K562 (cell line): ENCODE measurements around the gene MFSD12. TPM values are rescaled to one million over a fixed set of nuclear protein-coding genes. Genes with fewer than 3 reads are reported as not detected.

Experiments
- ATAC-seq: fragments of 200-7000 bp; cut with Tn5 transposase; 3 replicates; pipeline ENCODE4 v1.9.1; 2020; ENCODE audit warnings: moderate library complexity
- BruUV-seq: library from RNA; stranded (reverse); fragments of 400-500 nt; replicated peaks from 2 replicates; lab custom pipeline; 2021; lab: Mats Ljungman, UMichigan
- CTCF ChIA-PET: fragments of 300-600 bp; formaldehyde crosslinking; extraction: SDS; loops from one replicate; lab custom pipeline; 2021; ENCODE audit warnings: low intra/inter-chr PET ratio; lab: Yijun Ruan, JAX
- POLR2A ChIA-PET: fragments of 300-600, 350-650 bp; sonication (Branson Sonifier 250); formaldehyde crosslinking; extraction: SDS; loops from one replicate; lab custom pipeline; 2021; ENCODE audit warnings: antibody characterized with exemption, inconsistent platforms; lab: Yijun Ruan, JAX
- DNase-seq, 4 experiments: peaks; one replicate each; pipeline versions ENCODE4 v3.0.0 to v3.0.0-alpha.2; 2011 to 2018; ENCODE audit warnings: low spot score in 3 of 4, mixed read lengths in 3 of 4; ENCODE audit errors: extremely low read depth in 1 of 4
- FAIRE-seq: peaks from 2 replicates; lab custom pipeline; 2011; peaks lifted over from hg19 to GRCh38; lab: Jason Lieb, UNC
- H2AFZ ChIP-seq: 2 replicates; pipeline ENCODE4 v1.6.0; 2011; ENCODE audit warnings: low read depth, low read length, control low read depth, inconsistent platforms
- H3K27ac ChIP-seq: fragments of 200-600 bp; 3 replicates; pipeline ENCODE4 v1.8.0; 2011; ENCODE audit warnings: low read depth, mild to moderate bottlenecking, control low read depth, inconsistent platforms, low read length, moderate library complexity, mixed read lengths; ENCODE audit errors: extremely low read depth
- H3K27me3 ChIP-seq, 2 experiments: fragments of 300-600 bp in 1 of 2; 2 replicates in 1 of 2; 3 replicates in 1 of 2; pipeline versions ENCODE4 v1.6.0 to v1.8.0; 2011; ENCODE audit warnings: inconsistent platforms in 2 of 2, low read length in 2 of 2, mild to moderate bottlenecking in 1 of 2, mixed read lengths in 1 of 2, moderate library complexity in 1 of 2; ENCODE audit not compliant: control insufficient read depth in 2 of 2, insufficient read depth in 2 of 2
- H3K36me3 ChIP-seq: fragments of 300-600 bp; 3 replicates; pipeline ENCODE4 v1.8.0; 2011; ENCODE audit warnings: mild to moderate bottlenecking, low read length, inconsistent platforms; ENCODE audit not compliant: control insufficient read depth, insufficient read depth
- H3K4me1 ChIP-seq, 2 experiments: fragments of 200-600 bp in 1 of 2; replicated peaks in 1 of 2; 2 replicates in 1 of 2; 3 replicates in 1 of 2; pipeline versions ENCODE4 v1.5.1 to v1.8.0; 2011; ENCODE audit warnings: inconsistent platforms in 2 of 2, low read length in 2 of 2, mild to moderate bottlenecking in 1 of 2, mixed read lengths in 1 of 2, moderate library complexity in 1 of 2; ENCODE audit not compliant: control insufficient read depth in 2 of 2, insufficient read depth in 2 of 2
- H3K4me2 ChIP-seq: 2 replicates; pipeline ENCODE4 v1.6.1; 2011; ENCODE audit warnings: low read length, control low read depth, inconsistent platforms, mixed read lengths; ENCODE audit not compliant: insufficient read depth
- H3K4me3 ChIP-seq: fragments of 200-600 bp; sonication (generic), shearing (Covaris generic); 2 replicates; pipeline ENCODE4 v1.5.1; 2016; ENCODE audit warnings: control low read depth, inconsistent platforms
- H3K79me2 ChIP-seq: fragments of 200-600 bp; 3 replicates; pipeline ENCODE4 v1.8.0; 2011; ENCODE audit warnings: low read length, inconsistent platforms; ENCODE audit not compliant: control insufficient read depth, insufficient read depth
- H3K9ac ChIP-seq, 2 experiments: 2 replicates each; pipeline versions ENCODE4 v1.6.0 to v1.6.1; 2011; ENCODE audit warnings: low read depth in 2 of 2, low read length in 2 of 2, control low read depth in 1 of 2, inconsistent platforms in 1 of 2, mild to moderate bottlenecking in 1 of 2, mixed read lengths in 1 of 2; ENCODE audit not compliant: insufficient read depth in 1 of 2
- H3K9me1 ChIP-seq: one replicate; pipeline ENCODE4 v1.6.0; 2011; ENCODE audit warnings: inconsistent platforms, mild to moderate bottlenecking, low read length, moderate library complexity; ENCODE audit not compliant: control insufficient read depth, insufficient read depth
- H3K9me3 ChIP-seq: replicated peaks from 2 replicates; pipeline ENCODE4 v1.5.1; 2011; ENCODE audit warnings: low read depth, low read length, inconsistent platforms; ENCODE audit not compliant: control insufficient read depth, insufficient read depth
- H4K20me1 ChIP-seq: replicated peaks from 2 replicates; pipeline ENCODE4 v1.6.1; 2011; ENCODE audit warnings: low read length, inconsistent platforms, mixed read lengths; ENCODE audit not compliant: control insufficient read depth, insufficient read depth
- CBX3 ChIP-seq, 2 experiments: IDR thresholded peaks; 1 replicate in 1 of 2; 2 replicates in 1 of 2; pipeline ENCODE4 v1.6.1; 2012; ENCODE audit warnings: inconsistent platforms in 2 of 2, low read length in 2 of 2, borderline replicate concordance in 1 of 2, control low read depth in 1 of 2
- ELF1 ChIP-seq: fragments of 200-800 bp; sonication (Bioruptor generic); IDR thresholded peaks from 2 replicates; pipeline ENCODE4 v1.6.1; 2016; ENCODE audit warnings: missing genetic modification characterization, missing compliant biosample characterization
- MCM7 ChIP-seq, 2 experiments: fragments of 450-650 bp; IDR thresholded peaks; 2 replicates each; pipeline ENCODE4 v1.6.1; 2016 to 2018
- PCBP2 ChIP-seq: fragments of 200-400 bp; formaldehyde crosslinking; IDR thresholded peaks from 2 replicates; pipeline ENCODE4 v1.6.1; 2018; ENCODE audit warnings: low read length, low read depth, mild to moderate bottlenecking, moderate library complexity; ENCODE audit not compliant: poor library complexity, severe bottlenecking
- PHB2 ChIP-seq: fragments of 450-650 bp; IDR thresholded peaks from 2 replicates; pipeline ENCODE4 v1.6.1; 2017; ENCODE audit warnings: low read depth
- PHF20 ChIP-seq: fragments of 450-650 bp; IDR thresholded peaks from 2 replicates; pipeline ENCODE4 v1.6.1; 2018; ENCODE audit not compliant: partially characterized antibody
- POLR3A ChIP-seq: IDR thresholded peaks from 2 replicates; pipeline ENCODE4 v1.6.1; 2011; ENCODE audit warnings: borderline replicate concordance, mild to moderate bottlenecking, moderate library complexity; ENCODE audit not compliant: insufficient read length, insufficient read depth; ENCODE audit errors: extremely low read depth
- TSHZ1 ChIP-seq: fragments of 250-450 bp; sonication (Bioruptor Pico); IDR thresholded peaks from 2 replicates; pipeline ENCODE4 v1.4.0; 2020; ENCODE audit warnings: mild to moderate bottlenecking, moderate library complexity
- UBTF ChIP-seq, 2 experiments: IDR thresholded peaks; 2 replicates each; pipeline ENCODE4 v1.6.1; 2012; ENCODE audit warnings: improper control_type of control experiment in 2 of 2, low read depth in 2 of 2, low read length in 2 of 2, borderline replicate concordance in 1 of 2
- ZC3H8 ChIP-seq: fragments of 450-650 bp; IDR thresholded peaks from 2 replicates; pipeline ENCODE4 v1.6.1; 2017
- ZNF232 ChIP-seq: sonication (generic); formaldehyde crosslinking; IDR thresholded peaks from 2 replicates; pipeline ENCODE4 v1.8.0; 2022; ENCODE audit warnings: mild to moderate bottlenecking, missing genetic modification reagents
- ZNF639 ChIP-seq, 2 experiments: fragments of 200-800 bp in 1 of 2; sonication (Bioruptor generic) in 1 of 2; sonication (generic) in 1 of 2; formaldehyde crosslinking in 1 of 2; IDR thresholded peaks in 1 of 2; conservative IDR thresholded peaks in 1 of 2; 2 replicates each; pipeline versions ENCODE4 v1.5.0 to v1.6.1; 2016 to 2020; ENCODE audit warnings: missing compliant biosample characterization in 1 of 2, missing genetic modification characterization in 1 of 2, missing genetic modification reagents in 1 of 2
- WGBS: fragments of 100-300 bp; shearing (Covaris generic); methylation state at CpG from one replicate; pipeline ENCODE4 v1.1.6; 2016; ENCODE audit warnings: low coverage, mixed read lengths; ENCODE audit not compliant: insufficient coverage; ENCODE audit errors: missing lambda C conversion rate; 5-methylcytosine and 5-hydroxymethylcytosine counted together
- in situ Hi-C: fragments of 300-500 bp; cut with MboI; formaldehyde crosslinking; loops from 4 replicates; pipeline ENCODE4 v1.15.0; 2018; ENCODE audit warnings: inconsistent platforms, mixed read lengths
- intact Hi-C: fragments of 100-400 bp; cut with micrococcal nuclease; formaldehyde crosslinking; loops from 2 replicates; pipeline ENCODE4 v1.14.2; 2022
- polyA plus RNA-seq, 8 experiments: library from polyadenylated mRNA; depleted of rRNA in 4 of 8; stranded (reverse) in 5 of 8; unstranded in 3 of 8; fragments of >200 nt; fragmentation: Nextera tagmentation in 2 of 8; fragmentation: Illumina TruSeq in 1 of 8; extraction: Ambion mirVana in 2 of 8; extraction: Trizol in 1 of 8; gene quantifications; 2 replicates each; pipeline versions ENCODE4 v1.2.1 to v1.2.3, GENCODE V29; 2011 to 2014; ENCODE audit warnings: inconsistent platforms in 1 of 8, missing spikeins in 1 of 8
- total RNA-seq, 7 experiments: library from RNA; depleted of rRNA in 6 of 7; stranded (reverse); fragments of >200 nt in 6 of 7; fragmentation: Illumina TruSeq in 2 of 7; extraction: Trizol in 2 of 7; gene quantifications; 2 replicates each; pipeline versions ENCODE4 v1.2.1 to v1.2.3, GENCODE V29; 2011 to 2021; ENCODE audit warnings: low replicate concordance in 1 of 7

The MFSD12 gene
- total and polyA plus RNA-seq, 9 of the 15 experiments (the other 6 are each of a cell fraction or from before 2014, with no cell fraction given), result 0.69 to 112 (median 31.8) TPM

DNA sequence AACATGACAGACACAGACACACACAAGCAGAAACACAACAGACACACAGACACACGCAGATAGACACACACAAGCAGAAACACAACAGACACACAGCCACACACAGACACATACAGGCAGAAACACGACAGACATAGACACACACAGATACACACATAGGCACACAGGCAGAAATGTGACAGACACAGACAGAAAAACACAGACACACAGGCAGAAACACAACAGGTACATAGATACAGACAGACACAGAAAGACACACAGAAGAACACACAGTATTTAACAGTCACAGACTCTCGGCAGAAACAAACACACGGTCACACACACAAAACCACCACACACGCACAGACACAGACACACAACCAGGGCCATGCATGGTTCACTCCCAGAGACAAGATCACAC is 48.4 kb upstream of the MFSD12 start (continued):
- TF ChIP-seq UBTF (IDR thresholded peaks at IDR 0.05; ENCODE audit: borderline replicate concordance in 1 of 2, low read depth in 2 of 2, low read length in 2 of 2) (no peak), ELF1 (tag) (no peak), PCBP2 (no peak), POLR3A (no peak), ZNF232 (CRISPR knock-in tag) (no peak), CBX3 (IDR thresholded peaks at IDR 0.05; ENCODE audit: borderline replicate concordance in 1 of 2, low read length in 2 of 2) (no peak)

DNA sequence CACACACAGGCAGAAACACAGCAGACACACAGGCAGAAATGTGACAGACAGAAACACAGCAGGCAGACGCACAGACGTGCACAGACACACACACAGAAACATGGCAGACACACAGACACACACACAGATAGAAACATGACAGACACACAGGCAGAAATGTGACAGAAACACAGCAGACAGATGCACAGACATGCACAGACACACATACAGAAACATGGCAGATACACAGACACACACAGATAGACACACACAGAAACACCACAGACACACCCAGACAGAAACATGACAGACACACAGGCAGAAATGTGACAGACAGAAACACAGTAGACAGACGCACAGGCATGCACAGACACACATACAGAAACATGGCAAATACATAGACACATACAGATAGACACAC is 48.0 kb upstream of the MFSD12 start:
- TSS peak; percentile 71 for BruUV-seq
- ChIA-PET CTCF (no interaction called here), POLR2A (no interaction called here)
- H3K79me2 ChIP-seq, result peaks cover 44% of the 10 kb centered on the region
- WGBS, result 44% methylated on average over 3 of the region's 3 CpGs
- peak overlapping the region; percentile 95; the same call in 1 of the 2 replicates for H2AFZ ChIP-seq
- H3K27ac ChIP-seq, result peak overlapping the region; percentile 1; the same call in 1 of the 3 replicates
- H3K4me1 ChIP-seq, result peaks cover 38 to 77% of the 10 kb centered on the region in 2 experiments
- in situ Hi-C loops, result no loop called here
- no peaks in the 10 kb centered on the region for H4K20me1 ChIP-seq
- peak overlapping the region; percentile 91 for H3K4me2 ChIP-seq
- intact Hi-C loops, result loop anchor here (10.0 kb wide), 1 partner anchor 61 kb away; no protein-coding TSS in a partner anchor
- peak overlapping the region; percentile 80 to 92 for H3K9ac ChIP-seq
- H3K9me3 ChIP-seq, result no peaks in the 10 kb centered on the region; the same call in 1 of the 2 replicates
- no peaks in the 10 kb centered on the region for H3K27me3 ChIP-seq
- FAIRE-seq (no peak), ATAC-seq (no peak), DNase-seq (no peak)
- peaks cover 27% of the 10 kb centered on the region; the same call in 1 of the 3 replicates for H3K36me3 ChIP-seq
- peak overlapping the region; percentile 89 for H3K4me3 ChIP-seq
- peaks cover 2% of the 10 kb centered on the region for H3K9me1 ChIP-seq
- TF ChIP-seq PHF20 (peak; percentile 52), PHB2 (peak; percentile 21; the same call in 1 of the 2 replicates), TSHZ1 (CRISPR knock-in tag) (no peak), ZNF639 (CRISPR knock-in tag; conservative IDR thresholded peaks at IDR 0.05 in 1 of 2, IDR thresholded peaks at IDR 0.05 in 1 of 2) (no peak), MCM7 (IDR thresholded peaks at IDR 0.05) (peak in 1 of 2 experiments; percentile 57; a peak in 1 of 4 replicates), ZC3H8 (0 out of 2 replicates have a peak, but pooled peaks have one; percentile 50)
